ENCODE data around the gene KRTAP12-2.

DNA sequence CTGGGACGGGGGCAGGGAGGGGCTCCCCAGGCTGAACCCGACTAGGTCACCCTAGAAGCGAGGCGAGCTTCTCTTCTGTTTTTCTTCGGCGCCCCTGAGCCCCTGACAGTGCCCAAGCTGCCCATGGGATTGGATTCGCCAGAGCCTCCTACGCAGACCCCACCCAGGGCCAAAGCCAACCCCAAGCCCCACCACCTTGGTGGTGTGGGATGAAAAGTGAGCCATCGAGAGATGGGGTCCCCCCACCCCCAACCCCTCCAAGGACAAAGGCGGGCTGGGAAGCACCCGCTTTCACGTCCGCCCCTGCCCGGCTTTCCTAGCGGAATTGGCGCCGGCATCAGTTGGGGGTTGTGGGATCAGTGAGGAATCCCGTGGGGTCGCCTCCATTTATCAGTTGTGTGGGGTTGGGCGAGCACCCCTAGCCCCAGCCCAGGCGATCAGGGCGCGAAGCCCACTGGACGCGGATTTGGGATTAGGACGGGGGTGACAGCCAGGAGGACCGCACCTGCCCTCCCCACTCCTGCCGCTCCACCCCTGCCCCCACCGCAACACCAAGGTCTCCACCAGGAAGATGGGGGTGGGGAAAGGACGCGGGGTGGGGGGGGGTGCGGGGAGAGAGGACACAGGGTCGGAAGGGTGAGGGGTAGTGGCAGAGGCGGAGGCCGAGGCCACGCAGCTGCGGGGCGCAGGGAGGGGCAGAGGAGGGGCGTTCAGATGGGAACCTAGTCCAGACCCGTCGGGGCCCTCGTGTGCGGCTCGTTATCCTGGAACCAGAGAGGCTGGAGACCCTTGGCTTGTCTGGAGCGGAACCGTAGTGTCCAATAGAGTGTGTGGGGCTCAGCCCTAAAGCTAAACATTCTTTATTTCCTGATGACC, 40.2 kb upstream of the KRTAP12-2 start:
- TF ChIP-seq, protein P1, sequence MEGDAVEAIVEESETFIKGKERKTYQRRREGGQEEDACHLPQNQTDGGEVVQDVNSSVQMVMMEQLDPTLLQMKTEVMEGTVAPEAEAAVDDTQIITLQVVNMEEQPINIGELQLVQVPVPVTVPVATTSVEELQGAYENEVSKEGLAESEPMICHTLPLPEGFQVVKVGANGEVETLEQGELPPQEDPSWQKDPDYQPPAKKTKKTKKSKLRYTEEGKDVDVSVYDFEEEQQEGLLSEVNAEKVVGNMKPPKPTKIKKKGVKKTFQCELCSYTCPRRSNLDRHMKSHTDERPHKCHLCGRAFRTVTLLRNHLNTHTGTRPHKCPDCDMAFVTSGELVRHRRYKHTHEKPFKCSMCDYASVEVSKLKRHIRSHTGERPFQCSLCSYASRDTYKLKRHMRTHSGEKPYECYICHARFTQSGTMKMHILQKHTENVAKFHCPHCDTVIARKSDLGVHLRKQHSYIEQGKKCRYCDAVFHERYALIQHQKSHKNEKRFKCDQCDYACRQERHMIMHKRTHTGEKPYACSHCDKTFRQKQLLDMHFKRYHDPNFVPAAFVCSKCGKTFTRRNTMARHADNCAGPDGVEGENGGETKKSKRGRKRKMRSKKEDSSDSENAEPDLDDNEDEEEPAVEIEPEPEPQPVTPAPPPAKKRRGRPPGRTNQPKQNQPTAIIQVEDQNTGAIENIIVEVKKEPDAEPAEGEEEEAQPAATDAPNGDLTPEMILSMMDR (IDR thresholded peaks at IDR 0.05), result no peak
- TF ChIP-seq POLR2A (IDR thresholded peaks at IDR 0.05), result no peak

Measured in lower leg skin (tissue), 3 donors.